Measurements from ENCODE around the gene LAMC3.
"Not testable (repeated sequence)": the region's sequence is repeated elsewhere in the genome, so short reads cannot be mapped to it uniquely, and the experiment has no call there.

The LAMC3 gene

DNA sequence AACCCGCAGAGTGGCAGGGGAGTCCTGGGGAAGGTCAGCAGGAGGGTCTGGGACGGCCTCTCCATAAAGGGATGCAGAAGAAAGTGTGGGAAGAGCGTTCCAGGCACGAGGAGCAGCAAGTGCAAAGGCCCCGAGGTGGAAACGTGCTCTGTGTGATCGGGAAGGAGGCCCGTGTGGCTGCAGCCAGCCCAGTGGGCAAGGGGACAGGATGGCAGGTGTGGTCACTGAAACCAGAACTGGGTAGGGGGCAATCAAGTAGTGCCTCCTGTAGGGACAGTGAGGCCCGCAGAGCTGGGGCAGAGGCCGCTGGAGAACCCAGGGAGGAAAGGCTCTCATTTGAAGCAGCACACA, 16.3 kb upstream of the LAMC3 start:
- FAIRE-seq: no peak

DNA sequence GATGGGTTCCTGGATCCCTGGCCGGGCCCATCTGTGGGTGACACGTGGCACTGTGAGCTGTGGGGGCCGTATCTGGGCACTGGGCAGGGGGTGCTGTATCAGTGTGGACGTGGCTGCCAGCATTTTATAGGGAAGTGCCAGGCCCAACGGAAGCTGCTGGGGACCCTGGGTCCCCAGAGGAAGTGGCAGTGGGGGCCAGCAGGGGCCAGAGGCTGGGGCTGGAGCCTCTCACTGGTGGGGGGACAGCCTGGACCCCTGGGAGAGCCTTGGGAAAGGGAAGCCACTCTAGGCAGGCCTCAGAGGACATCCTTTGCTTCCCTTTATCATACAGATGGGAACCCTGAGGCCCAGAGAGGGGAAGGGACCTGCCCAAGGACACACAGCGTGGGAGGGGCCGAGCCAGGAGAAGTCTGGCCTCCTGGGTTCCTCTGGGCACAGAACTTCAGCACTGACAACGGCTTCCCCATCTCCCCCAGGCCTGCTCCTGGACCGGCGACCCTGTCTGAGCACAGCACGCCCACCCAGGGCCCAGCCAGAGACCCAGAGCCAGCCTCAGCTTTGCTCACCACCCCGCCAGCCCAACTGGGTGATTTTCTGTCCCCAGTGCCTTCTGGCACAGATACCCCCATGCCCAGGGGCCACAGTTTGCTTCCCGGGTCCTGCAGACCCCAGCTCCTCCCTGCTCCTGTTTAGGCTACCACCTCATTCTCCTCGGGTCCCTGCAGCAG, 15.5 kb upstream of the LAMC3 start:
- FAIRE-seq: no peak

DNA sequence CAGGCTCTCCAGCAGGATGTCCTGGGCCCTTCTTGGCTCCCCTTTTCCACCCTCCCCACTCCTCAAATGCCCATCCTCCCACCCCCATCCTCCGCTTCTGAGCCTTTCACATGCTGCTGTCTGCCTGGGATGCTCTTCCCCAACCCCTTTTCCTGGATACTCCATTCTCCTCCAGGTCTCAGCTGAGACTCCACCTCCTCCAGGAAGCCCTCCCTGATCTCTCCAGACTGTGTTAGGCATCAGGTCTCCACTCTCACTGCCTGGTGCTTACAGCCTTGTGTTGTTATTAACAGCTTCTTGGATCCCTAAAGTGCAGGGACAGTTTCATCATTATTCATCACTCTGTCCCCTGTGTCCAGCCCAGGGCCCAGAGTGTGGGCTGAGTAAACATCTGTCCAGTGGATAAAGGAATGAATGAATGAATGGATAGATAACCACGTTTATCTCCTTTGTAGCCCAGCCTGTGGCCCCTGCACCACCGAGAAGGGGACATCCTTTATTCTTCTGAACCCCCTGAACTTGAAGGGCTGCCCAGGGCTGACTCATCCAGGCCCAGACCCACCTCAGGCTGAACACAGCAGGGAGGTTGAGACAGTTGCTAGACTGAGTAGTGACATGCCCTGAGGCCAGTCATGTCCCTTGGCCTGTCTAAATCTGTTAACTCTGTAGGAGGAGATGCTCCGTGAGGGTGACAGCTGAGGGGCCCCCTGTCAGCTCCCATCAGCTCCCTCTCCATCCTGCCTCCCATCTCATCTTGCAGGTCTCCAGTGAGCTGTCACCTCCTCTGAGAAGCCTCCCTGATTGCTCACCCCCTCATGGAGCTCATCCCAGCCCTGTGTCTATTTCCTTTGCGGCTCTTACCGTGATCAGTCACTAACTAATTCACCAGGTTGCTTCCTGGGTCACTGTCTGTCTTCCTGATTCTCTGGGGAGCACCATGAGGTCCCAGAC, 14.6 kb upstream of the LAMC3 start:
- no peak for FAIRE-seq

DNA sequence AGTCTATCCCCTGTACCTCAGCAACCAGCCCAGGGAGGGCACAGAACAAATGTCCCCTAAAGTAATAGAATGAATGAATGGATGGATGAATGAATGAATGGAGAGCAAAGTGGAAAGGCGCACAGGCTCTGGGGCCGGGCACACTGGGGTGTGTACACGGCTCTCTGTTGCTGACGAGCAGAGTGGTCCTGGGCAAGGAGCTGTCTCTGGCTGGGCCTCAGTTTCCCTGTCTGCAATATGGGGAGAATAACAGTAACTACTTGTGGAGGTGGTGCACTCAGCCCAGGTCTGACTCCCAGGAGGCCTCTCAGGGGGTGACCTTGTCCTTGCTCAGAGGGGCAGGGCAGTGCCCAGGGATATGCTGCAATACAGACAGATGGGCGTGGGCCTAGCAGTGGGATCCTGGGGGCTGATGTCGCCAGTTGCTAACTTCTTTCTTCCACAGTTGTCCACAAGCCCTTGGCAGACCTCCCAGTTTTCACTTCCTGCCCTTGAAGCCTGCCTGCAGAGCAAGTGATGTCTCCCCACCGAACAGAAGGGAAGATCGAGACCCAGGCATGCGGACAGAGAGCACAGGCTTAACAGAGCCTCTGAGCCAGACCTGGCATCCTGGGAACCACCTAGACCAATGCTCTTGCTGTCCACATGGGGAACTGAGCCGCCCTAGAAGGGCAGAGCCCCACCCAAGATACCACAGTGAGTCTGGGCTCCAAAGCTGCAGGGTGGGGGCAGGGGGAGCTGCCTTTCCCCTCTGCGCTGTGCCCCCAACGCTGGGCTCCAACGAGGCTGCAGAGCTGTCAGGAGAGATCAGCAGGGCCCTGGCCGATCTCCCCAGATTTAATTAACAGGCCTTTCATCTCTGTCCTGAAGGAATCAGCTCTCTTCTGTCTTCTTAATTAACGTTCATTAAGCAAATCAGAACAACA, 13.6 kb upstream of the LAMC3 start:
- no peak for FAIRE-seq

DNA sequence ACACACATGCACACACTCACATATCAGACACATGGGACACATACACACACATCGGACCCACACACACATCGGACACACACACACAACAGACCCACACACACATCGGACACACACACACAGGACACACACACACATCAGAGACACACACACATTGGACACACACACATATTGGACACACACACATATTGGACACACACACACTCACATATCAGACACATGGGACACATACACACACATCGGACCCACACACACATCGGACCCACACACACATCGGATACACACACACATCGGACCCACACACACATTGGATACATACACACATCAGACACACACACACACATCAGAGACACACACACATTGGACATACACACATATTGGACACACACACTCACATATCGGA, 12.8 kb upstream of the LAMC3 start:
- FAIRE-seq: no peak

DNA sequence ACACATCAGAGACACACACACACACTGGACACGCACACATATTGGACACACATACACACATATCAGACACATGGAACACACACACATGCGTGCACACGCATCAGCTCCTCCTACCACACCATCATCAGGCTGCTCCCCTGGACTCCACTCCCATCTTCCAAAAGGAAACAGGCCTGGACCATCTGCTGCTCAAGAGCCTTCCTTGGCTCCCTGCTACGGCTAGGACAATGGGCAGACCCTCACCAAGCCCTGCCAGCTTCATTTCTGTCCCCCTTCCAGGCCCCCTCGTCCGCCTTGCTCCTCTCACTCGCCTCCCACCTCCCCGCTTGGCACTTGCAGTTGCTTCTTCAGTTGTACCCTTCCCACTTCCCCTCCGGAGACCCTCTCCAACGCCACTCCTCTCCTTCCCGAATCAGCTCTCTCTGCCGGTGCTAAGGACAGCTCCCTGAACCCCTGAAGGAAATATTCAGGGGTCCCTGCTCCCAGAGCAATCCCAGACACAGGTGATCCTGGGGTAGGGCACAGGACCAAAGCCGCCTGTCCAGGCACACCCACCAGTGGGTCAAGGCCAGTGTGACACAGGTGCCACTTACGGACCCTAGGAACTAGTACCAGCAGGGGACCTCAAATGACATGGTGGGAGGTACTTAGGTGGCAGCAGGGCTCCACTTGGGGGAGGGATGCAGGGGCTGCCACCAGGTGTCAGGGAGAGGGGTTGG, 12.1 kb upstream of the LAMC3 start:
- FAIRE-seq: no peak

DNA sequence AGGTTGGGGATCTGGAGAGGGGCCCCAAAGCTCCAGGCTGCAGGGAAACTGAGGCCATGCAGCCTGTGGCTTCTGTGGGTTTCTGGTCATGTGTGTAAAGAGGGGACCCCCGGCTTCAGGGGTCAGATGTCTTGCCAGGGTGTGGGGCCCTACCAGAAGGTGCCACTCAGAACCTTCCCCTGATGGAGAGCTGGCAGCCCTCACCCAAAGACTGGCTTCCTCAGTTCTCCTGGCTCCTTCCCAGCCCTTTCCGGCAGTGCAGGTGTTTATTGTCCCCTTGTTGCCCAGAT, 11.6 kb upstream of the LAMC3 start:
- no peak for FAIRE-seq

DNA sequence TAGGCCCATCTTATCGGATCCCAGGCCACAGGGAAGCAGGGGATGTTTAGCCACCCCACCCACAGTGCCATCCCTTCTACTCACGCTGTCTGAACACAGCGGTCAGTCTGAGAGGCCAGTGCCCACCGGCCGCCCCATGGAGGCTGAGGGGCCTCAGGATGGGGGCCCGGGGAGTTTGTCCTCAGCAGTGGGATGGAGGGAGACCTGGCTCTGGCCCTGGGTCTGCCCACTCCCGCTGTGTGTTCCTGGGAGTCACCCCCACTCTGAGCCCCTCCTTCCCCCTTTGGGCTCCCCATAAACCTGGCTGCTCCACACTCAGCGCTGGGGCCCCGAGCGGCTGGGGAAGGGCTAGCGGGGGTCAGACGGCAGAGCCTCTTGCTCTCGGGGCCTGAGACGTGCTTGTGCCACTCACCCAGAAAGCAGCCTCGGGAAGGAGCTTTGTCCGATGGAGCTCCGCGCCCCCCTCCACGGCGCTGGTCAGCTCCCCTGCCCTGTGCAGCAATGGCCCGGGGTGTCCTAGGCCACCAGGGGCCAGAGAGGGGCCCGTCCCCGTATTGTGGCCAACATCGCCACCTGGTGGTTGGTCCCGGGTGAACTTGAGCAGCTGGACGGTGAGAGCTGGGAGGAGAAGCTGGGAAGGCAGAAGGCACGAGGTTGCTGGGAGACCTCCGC, 10.9 kb upstream of the LAMC3 start:
- FAIRE-seq: no peak

DNA sequence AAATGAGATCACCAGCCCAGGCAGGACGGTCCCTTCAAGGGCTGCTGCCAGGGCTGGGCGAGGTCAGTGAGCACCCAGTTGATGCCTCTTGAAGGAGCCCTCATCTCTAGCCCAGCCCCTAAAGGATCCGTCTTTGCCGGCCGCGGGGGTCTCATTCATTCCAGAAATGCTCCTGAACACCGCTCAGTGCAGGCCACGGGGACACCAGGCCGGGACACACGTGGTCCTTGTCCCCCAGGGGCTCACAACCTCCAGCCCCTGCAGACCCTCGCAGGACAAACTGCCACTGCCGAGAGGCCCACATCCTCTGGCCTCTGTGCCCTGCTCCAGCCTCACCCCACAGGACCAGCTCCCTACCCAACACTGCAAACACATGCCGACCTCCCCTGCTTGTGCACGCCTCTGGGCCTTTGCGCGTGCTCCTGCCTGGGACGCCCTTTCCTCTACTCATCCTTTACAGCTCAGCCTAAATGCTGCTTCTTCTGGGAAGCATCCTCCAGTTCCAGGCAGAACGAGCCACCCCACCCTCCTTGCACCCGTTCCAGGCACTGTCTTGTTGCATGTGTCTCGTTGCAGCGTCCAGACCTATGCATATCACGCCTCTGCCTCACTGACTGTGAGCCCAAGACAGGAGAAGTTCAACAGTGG, 10.3 kb upstream of the LAMC3 start:
- FAIRE-seq: no peak

DNA sequence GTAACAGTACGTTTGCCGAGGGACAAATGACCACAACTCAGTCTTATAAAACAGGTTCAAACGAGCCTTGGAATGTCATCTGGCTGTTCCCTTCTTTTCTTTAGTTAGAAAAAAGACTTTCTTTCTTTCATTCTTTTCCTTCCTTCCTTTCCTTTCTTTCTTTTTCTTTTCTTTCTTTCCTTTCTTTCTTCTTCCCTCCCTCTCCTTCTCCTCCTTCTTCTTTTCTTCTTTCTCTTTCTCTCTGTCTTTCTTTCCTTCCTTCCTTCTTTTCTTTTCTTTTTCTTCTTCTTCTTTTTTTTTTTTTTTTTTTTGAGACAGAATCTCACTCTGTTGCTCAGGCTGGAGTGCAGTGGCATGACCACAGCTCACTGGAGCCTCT, 9.7 kb upstream of the LAMC3 start:
- no peak for FAIRE-seq

DNA sequence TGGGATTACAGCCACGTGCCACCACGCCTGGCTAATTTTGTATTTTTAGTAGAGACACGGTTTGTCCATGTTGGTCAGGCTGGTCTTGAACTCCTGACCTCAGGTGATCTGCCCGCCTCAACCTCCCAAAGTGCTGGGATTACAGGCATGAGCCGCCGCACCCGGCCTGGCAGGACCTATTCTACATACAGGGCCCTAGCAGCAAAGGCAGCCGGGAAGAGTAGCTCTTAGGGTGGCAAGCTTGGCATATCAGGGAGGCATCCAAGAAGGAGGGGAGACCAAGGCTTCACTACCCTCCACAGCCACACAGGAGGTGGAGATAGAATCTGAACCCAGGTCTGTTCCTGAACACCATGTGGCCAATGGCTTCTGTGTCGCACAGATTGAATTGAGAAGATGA, 8.4 kb upstream of the LAMC3 start:
- FAIRE-seq: not testable (repeated sequence)

DNA sequence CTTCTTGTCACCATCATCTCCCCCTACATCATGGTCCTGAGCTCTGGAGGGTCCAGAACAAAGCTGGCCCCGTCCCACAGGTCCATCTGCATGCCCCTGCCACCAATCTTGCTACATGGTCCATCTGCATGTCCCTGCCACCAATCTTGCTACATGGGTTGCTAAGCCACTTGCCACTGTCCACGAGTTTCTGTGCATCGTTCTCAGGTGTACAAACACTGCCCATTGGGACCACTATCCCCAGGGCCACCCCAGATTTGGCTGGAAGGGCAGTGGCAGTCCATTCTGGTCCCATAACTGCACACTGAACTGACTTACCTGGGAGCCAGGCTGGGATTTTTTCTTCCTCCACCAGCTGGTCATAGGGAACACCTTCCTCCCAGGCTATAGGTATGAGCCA, 8.0 kb upstream of the LAMC3 start:
- no peak for FAIRE-seq

DNA sequence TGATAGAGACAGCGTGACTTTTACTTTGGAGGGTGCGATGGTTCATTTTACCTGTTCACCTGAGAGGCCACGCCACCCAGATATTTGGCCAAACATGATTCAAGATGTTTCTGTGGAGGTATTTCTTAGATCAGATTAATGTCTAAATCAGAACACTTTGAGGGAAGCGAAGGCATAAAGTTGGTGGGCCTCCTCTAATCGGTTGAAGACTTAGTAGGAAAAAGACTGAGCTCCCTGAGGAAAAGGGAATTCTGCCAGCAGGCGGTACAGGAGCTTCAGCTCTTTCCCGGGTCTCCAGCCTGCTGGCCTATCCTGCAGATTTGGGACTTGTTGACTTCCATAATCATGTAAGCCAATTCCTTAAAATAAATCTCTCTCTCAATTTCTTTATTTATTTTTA, 7.0 kb upstream of the LAMC3 start:
- no peak for FAIRE-seq

DNA sequence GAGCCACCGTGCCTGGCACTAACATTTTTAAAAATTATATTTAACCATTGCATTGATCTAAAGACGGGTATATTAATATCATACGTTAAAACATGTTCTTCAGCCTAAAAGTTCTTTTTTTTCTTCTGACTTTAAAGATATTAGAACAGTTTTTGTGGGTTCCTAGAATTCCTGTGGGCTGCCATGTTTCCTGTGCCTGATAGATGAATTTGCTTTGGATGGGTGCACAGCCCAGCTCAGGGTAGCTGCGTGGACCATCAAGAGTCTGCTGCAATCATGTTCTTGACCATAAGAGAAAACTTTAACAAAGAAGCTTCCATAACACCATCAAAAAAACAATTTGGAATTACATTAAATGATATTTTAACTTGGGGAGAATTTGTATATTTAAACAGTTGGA, 2.4 kb upstream of the LAMC3 start:
- no peak for FAIRE-seq

DNA sequence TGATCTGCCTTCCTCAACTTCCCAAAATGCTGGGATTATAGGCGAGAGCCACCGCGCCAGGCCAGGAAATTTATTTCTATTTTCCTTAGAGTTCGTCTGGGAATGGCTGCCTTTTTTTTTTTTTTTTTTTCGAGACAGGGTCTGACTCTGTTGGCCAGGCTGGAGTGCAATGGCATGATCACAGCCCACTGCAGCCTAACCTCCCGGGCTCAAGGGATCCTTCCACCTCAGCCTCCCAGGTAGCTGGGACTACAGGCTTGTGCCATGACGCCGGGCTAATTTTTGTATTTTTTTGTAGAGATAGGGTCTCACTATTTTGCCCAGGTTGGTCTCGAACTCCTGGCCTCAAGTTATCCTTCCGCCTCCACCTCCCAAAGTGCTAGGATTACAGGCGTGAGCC, 888 bp upstream of the LAMC3 start:
- no peak for FAIRE-seq

DNA sequence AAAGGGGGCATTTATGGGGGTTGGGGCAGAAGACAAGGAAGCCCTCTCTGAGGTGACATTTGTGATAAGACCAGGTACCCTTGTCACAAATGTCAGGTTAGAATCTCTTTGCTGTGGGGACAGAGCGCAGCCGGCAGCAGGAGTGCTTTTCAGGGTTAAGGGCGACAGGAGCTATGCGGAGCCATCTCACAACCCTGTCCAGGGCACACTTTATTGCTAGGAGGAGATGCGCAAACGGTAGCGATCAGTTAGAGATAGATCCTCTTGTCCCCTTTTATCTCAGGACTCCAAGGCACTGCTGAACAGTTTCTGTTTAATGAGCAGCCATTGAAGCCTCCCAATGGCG, 438 bp upstream of the LAMC3 start:
- no peak for FAIRE-seq

DNA sequence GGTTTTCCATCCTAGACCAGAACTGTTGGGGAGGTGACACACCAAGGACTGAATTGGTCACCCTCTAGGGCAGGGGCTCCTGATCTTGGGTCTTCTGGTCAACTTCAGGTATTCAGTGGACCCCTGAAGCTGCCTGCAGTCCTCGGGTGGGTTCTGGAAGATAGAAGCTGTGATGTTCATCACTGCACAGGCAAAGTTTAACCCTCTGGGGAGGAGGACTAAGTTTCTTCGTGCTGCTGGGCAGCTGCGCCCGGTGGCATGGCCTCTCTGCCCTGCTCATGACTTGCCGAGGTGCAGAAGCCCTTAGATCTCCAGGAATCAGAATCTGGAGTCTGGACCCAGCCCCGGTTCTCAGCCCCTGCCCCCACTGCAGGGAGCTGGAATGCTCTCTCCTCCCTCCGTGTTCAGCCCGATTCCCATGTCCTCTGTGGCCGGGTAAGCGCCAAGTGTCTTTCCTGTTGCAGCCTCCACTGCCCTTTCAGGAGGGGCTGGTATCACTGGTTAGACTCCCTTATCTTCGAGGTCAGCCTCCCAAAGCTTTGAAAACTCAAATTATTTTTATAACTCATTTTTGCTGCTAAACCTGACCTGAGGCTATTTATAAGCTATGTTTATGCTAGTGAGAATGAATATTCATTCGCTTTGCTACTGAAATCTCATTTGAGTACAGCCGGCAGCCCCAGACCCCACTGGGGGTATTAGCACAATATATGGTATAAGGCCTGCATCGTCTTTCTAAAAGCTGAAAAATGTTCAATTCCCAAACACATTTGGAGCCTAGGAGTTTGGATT, 1.7 kb downstream of the LAMC3 start:
- FAIRE-seq: no peak

DNA sequence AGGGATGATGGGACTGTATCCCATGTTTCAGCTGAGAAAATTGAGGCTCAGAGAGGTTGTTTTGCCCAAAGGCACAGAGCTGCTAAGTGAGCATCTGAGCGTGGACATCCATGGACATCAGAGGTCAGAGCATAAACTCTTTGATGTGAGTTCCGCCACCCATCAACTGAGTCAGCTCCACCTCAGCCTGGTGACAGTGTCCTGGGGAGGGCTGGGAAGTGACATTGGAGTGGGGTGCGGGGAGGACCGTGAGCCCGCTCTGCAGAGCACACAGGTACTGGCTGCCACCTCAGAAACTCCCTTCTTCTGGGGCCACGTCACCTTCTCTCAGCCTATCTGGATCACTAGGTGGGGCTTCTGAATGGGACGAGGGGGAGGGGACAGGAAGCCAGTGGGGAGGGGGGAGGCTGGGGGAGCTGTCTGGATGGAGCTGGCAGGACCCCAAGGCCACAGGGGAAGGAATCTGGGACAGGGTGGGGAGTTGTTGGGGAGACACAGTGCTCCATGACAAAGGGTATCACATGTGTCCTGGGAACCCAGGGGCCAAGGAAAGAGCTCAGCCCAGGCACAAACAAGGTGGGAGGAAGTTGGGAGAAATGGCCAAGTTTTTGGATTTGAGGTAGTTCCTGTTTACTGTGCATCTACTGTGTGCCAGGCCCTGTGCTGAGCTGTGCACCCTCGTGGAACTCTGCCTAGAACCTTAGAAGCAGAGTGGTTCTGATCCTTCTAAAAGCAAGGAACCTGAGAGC, 2.5 kb downstream of the LAMC3 start:
- no peak for FAIRE-seq

DNA sequence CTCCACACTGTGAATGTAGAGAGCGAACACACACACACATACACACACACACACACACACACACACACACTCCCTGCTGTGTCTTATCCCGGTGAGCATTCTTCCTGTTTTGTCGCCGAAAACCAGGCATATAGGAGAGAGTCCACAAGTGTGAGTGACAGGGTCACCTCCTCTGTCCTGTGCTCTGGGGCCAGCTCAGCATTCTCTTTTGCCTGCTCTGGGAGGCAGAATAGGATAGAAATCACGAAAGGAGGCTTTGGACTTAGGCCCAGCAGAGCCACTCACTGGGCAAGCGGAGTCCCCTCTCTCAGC, 3.0 kb downstream of the LAMC3 start:
- no peak for FAIRE-seq

DNA sequence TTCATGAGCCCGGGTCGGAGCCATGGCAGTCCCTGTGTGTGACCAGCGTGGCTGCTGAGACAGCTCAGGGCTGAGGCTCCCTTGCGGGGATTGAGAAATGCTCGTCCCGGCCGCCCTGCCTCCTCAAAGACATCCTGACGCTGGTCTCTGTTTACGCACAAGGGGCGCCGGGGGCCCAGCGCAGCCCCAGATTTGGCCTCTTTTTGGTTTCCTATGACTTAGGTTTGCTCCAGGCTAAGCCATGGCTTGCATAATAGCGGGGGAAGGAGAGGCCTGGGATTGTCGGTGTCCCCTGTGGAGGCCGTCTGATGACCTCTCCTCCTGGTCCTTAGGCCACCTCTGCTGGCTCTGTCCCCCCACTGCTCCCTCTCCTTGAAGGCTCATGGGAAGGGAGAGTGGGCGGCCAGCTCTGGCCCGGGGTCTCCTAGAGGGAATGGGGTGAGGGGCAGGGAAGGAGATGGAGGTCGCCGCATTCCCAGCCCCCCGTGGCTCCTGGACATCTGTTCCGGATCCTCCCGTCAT, 3.5 kb downstream of the LAMC3 start:
- no peak for FAIRE-seq

Measured in endometrium (tissue), 2 donors.